Cardiac muscle cell (in vitro differentiated cells and primary cell): Measurements from ENCODE around the gene NUP153. TPM values are rescaled to one million over a fixed set of nuclear protein-coding genes. Genes with fewer than 3 reads are reported as not detected.

ENCODE experiments used
- DNase-seq, 2 donors: peaks; one replicate each; pipeline versions ENCODE4 v3.0.0 to v3.0.0-alpha.2; 2010 to 2017; ENCODE audit warnings: low read depth in 1 of 2, low spot score in 1 of 2
- H3K27ac ChIP-seq: fragments of 200-600 bp; sonication (generic); 2 replicates; pipeline ENCODE4 v1.5.1; 2016
- H3K27me3 ChIP-seq: fragments of 200-600 bp; sonication (generic); 2 replicates; pipeline ENCODE4 v1.6.0; 2016; ENCODE audit warnings: control low read depth
- H3K36me3 ChIP-seq: fragments of 200-600 bp; sonication (generic); 2 replicates; pipeline ENCODE4 v1.5.1; 2016; ENCODE audit warnings: control low read depth
- H3K4me1 ChIP-seq: fragments of 200-600 bp; sonication (generic); 2 replicates; pipeline ENCODE4 v1.8.1; 2017; ENCODE audit warnings: low read depth, mild to moderate bottlenecking, mixed run types
- H3K4me3 ChIP-seq: fragments of 200-600 bp; sonication (generic); 2 replicates; pipeline ENCODE4 v1.5.1; 2016; ENCODE audit warnings: mild to moderate bottlenecking
- H3K9me3 ChIP-seq: fragments of 200-600 bp; sonication (generic); 2 replicates; pipeline ENCODE4 v1.5.1; 2017; ENCODE audit warnings: low read depth, mild to moderate bottlenecking, control low read depth
- CTCF ChIP-seq: IDR thresholded peaks from 2 replicates; pipeline ENCODE4 v1.5.1; 2012; ENCODE audit warnings: low read depth, mild to moderate bottlenecking, low read length
- polyA plus RNA-seq: library from polyadenylated mRNA; unstranded; fragments of >200 nt; fragmentation: Nextera tagmentation; extraction: Ambion mirVana; gene quantifications from 2 replicates; pipeline ENCODE4 v1.2.1, GENCODE V29; 2016
- total RNA-seq: library from RNA; depleted of rRNA; stranded (reverse); fragments of >200 nt; gene quantifications from 2 replicates; pipeline ENCODE4 v1.2.3, GENCODE V29; 2016

The NUP153 gene
- total and polyA plus RNA-seq, 2 experiments from 2014 or later: 9.2 to 26.2 TPM

GRCh38 chr6:17683428-17683827, 23.3 kb downstream of the NUP153 start:
- no peak overlapping the region for H3K4me3 ChIP-seq
- no peaks in the 10 kb centered on the region for H3K27me3 ChIP-seq
- H3K4me1 ChIP-seq: no peaks in the 10 kb centered on the region
- no peak overlapping the region for H3K27ac ChIP-seq
- no peak for TF ChIP-seq CTCF
- peaks cover 7% of the 10 kb centered on the region for H3K36me3 ChIP-seq
- H3K9me3 ChIP-seq: no peaks in the 10 kb centered on the region
- no peak for DNase-seq

GRCh38 chr6:17679726-17680125, 27.0 kb downstream of the NUP153 start:
- Histone ChIP-seq H3K27ac (no peak overlapping the region), H3K9me3 (no peaks in the 10 kb centered on the region), H3K36me3 (peaks cover 12% of the 10 kb centered on the region), H3K4me3 (no peak overlapping the region), H3K4me1 (no peaks in the 10 kb centered on the region), H3K27me3 (no peaks in the 10 kb centered on the region)
- DNase-seq: no peak
- no peak for TF ChIP-seq CTCF

- Histone ChIP-seq H3K4me1 (no peaks in the 10 kb centered on the region), H3K27me3 (no peaks in the 10 kb centered on the region), H3K4me3 (no peak overlapping the region), H3K9me3 (no peaks in the 10 kb centered on the region), H3K27ac (no peak overlapping the region), H3K36me3 (peaks cover 31% of the 10 kb centered on the region)
- DNase-seq: no peak
- no peak for TF ChIP-seq CTCF
These were observed 29.1 kb downstream of the NUP153 start for GRCh38 chr6:17677602-17678001.

GRCh38 chr6:17673543-17674254, 33.0 kb downstream of the NUP153 start:
- Histone ChIP-seq H3K4me1 (no peaks in the 10 kb centered on the region), H3K27me3 (no peaks in the 10 kb centered on the region), H3K4me3 (no peak overlapping the region), H3K9me3 (no peaks in the 10 kb centered on the region), H3K27ac (no peak overlapping the region), H3K36me3 (peaks cover 47% of the 10 kb centered on the region)
- TF ChIP-seq CTCF: no peak
- no peak for DNase-seq

GRCh38 chr6:17672064-17672718, 34.5 kb downstream of the NUP153 start:
- no peak for DNase-seq

More at GRCh38 chr6:17672064-17672718, 34.5 kb downstream of the NUP153 start:
- Histone ChIP-seq H3K27me3 (no peaks in the 10 kb centered on the region), H3K27ac (no peak overlapping the region), H3K4me3 (no peak overlapping the region), H3K4me1 (no peaks in the 10 kb centered on the region), H3K9me3 (no peaks in the 10 kb centered on the region), H3K36me3 (peaks cover 53% of the 10 kb centered on the region)
- no peak for TF ChIP-seq CTCF
